Keratinocyte (primary cell): ENCODE measurements around the gene MPZL2. TPM values are rescaled to one million over a fixed set of nuclear protein-coding genes. Genes with fewer than 3 reads are reported as not detected.

ENCODE experiments used
- DNase-seq: peaks from one replicate; pipeline ENCODE4 v3.0.0-alpha.2; 2011; ENCODE audit warnings: low read depth, missing footprints, low spot score
- FAIRE-seq: peaks from 2 replicates; lab custom pipeline; 2011; peaks lifted over from hg19 to GRCh38; lab: Jason Lieb, UNC
- H2AFZ ChIP-seq: 2 replicates; pipeline ENCODE4 v1.6.0; 2012; ENCODE audit warnings: low read length, control low read depth, inconsistent platforms; ENCODE audit not compliant: control insufficient read depth
- H3K27ac ChIP-seq: 2 replicates; pipeline ENCODE4 v1.5.1; 2011; ENCODE audit warnings: low read length; ENCODE audit not compliant: control insufficient read depth, insufficient read depth
- H3K27me3 ChIP-seq: 3 replicates; pipeline ENCODE4 v1.6.0; 2011; ENCODE audit warnings: low read length; ENCODE audit not compliant: control insufficient read depth, insufficient read depth; ENCODE audit errors: extremely low read depth
- H3K36me3 ChIP-seq, 2 experiments: 2 replicates in 1 of 2; 3 replicates in 1 of 2; pipeline ENCODE4 v1.5.1; 2011; ENCODE audit warnings: low read length in 2 of 2, mild to moderate bottlenecking in 1 of 2; ENCODE audit not compliant: control insufficient read depth in 2 of 2, insufficient read depth in 2 of 2; ENCODE audit errors: extremely low read depth in 1 of 2
- H3K4me1 ChIP-seq: 3 replicates; pipeline ENCODE4 v1.5.1; 2011; ENCODE audit warnings: low read length; ENCODE audit not compliant: control insufficient read depth, insufficient read depth; ENCODE audit errors: extremely low read depth
- H3K4me2 ChIP-seq: 3 replicates; pipeline ENCODE4 v1.6.0; 2011; ENCODE audit warnings: low read depth, low read length; ENCODE audit not compliant: control insufficient read depth, insufficient read depth; ENCODE audit errors: extremely low read depth
- H3K4me3 ChIP-seq, 3 experiments: fragments of 200-600 bp in 1 of 3; sonication (generic) in 1 of 3; 2 replicates in 2 of 3; 3 replicates in 1 of 3; pipeline ENCODE4 v1.5.1; 2011 to 2016; ENCODE audit warnings: low read length in 3 of 3, mild to moderate bottlenecking in 3 of 3, control low read depth in 2 of 3, inconsistent platforms in 1 of 3, low read depth in 1 of 3, mixed read lengths in 1 of 3, mixed run types in 1 of 3, moderate library complexity in 1 of 3; ENCODE audit not compliant: control insufficient read depth in 2 of 3, insufficient read depth in 2 of 3; ENCODE audit errors: extremely low read depth in 1 of 3
- H3K79me2 ChIP-seq: 2 replicates; pipeline ENCODE4 v1.6.0; 2012; ENCODE audit warnings: low read length; ENCODE audit not compliant: control insufficient read depth, insufficient read depth
- H3K9ac ChIP-seq: 3 replicates; pipeline ENCODE4 v1.6.0; 2011; ENCODE audit warnings: low read length; ENCODE audit not compliant: control insufficient read depth, insufficient read depth; ENCODE audit errors: extremely low read depth
- H3K9me1 ChIP-seq: 3 replicates; pipeline ENCODE4 v1.6.0; 2011; ENCODE audit warnings: low read length; ENCODE audit not compliant: control insufficient read depth, insufficient read depth; ENCODE audit errors: extremely low read depth
- H3K9me3 ChIP-seq: 2 replicates; pipeline ENCODE4 v1.5.1; 2012; ENCODE audit warnings: low read depth, low read length; ENCODE audit not compliant: control insufficient read depth
- H4K20me1 ChIP-seq: 3 replicates; pipeline ENCODE4 v1.6.0; 2011; ENCODE audit warnings: low read length; ENCODE audit not compliant: control insufficient read depth, insufficient read depth; ENCODE audit errors: extremely low read depth
- CTCF ChIP-seq, 3 experiments: IDR thresholded peaks in 1 of 3; conservative IDR thresholded peaks in 1 of 3; optimal IDR thresholded peaks in 1 of 3; 2 replicates in 2 of 3; 3 replicates in 1 of 3; pipeline versions ENCODE3 to v1.5.1; 2011; ENCODE audit warnings: low read length in 3 of 3, mild to moderate bottlenecking in 3 of 3, moderate library complexity in 2 of 3, control low read depth in 1 of 3, inconsistent platforms in 1 of 3; ENCODE audit not compliant: insufficient read depth in 2 of 3; ENCODE audit errors: extremely low read depth in 1 of 3
- EZH2 ChIP-seq: IDR thresholded peaks from one replicate; pipeline ENCODE4 v1.6.1; 2012; ENCODE audit warnings: inconsistent platforms, mild to moderate bottlenecking, low read length, moderate library complexity
- dilution Hi-C: fragments of 300-500 bp; cut with MboI; formaldehyde crosslinking; loops from one replicate; pipeline ENCODE4 v1.7.0; 2020; ENCODE audit warnings: low sequenced_read_pairs; ENCODE audit not compliant: extremely low pct_ligation_motif_present
- polyA plus RNA-seq, 5 experiments: library from polyadenylated mRNA; depleted of rRNA in 3 of 5; stranded (reverse) in 3 of 5; stranded (forward) in 1 of 5; unstranded in 1 of 5; fragments of >200 nt; gene quantifications; 1 replicate in 1 of 5; 2 replicates in 3 of 5; 3 replicates in 1 of 5; pipeline versions ENCODE4 v1.2.1 to v1.2.3, GENCODE V29; 2011 to 2012; ENCODE audit warnings: missing spikeins in 2 of 5, low read depth in 1 of 5, low replicate concordance in 1 of 5

The MPZL2 gene
- polyA plus RNA-seq, 1 donor (not counting 4 experiments of a cell fraction or from before 2014, with no cell fraction given): 225 TPM

- no peak overlapping the region for H2AFZ ChIP-seq
- H3K4me1 ChIP-seq: no peaks in the 10 kb centered on the region
- no peak for TF ChIP-seq EZH2
- TF ChIP-seq CTCF (optimal IDR thresholded peaks at IDR 0.05 in 1 of 3, IDR thresholded peaks at IDR 0.05 in 1 of 3, conservative IDR thresholded peaks at IDR 0.05 in 1 of 3; ENCODE audit: extremely low read depth in 1 of 3, insufficient read depth in 2 of 3, low read length in 3 of 3): no peak
- H3K4me2 ChIP-seq: no peak overlapping the region
- H3K36me3 ChIP-seq: peaks cover 13 to 18% of the 10 kb centered on the region in 2 experiments
- H3K9ac ChIP-seq: no peak overlapping the region
- H3K9me1 ChIP-seq: no peaks in the 10 kb centered on the region
- FAIRE-seq: no peak
- dilution Hi-C loops: no loop called here
- no peak for DNase-seq
- no peak overlapping the region for H3K27ac ChIP-seq
- no peaks in the 10 kb centered on the region for H3K27me3 ChIP-seq
- no peak overlapping the region for H3K4me3 ChIP-seq
- no peaks in the 10 kb centered on the region for H3K9me3 ChIP-seq
- no peaks in the 10 kb centered on the region for H3K79me2 ChIP-seq
- H4K20me1 ChIP-seq: no peaks in the 10 kb centered on the region
Measured at GRCh38 chr11:118233850-118234249, 30.2 kb downstream of the MPZL2 start.

GRCh38 chr11:118233377-118233776 is 30.7 kb downstream of the MPZL2 start:
- Histone ChIP-seq H3K4me3 (no peak overlapping the region), H3K27ac (no peak overlapping the region), H3K4me1 (no peaks in the 10 kb centered on the region), H3K9me3 (no peaks in the 10 kb centered on the region), H3K36me3 (peaks cover 13 to 18% of the 10 kb centered on the region in 2 experiments), H3K9ac (no peak overlapping the region), H3K4me2 (no peak overlapping the region), H4K20me1 (no peaks in the 10 kb centered on the region), H3K79me2 (no peaks in the 10 kb centered on the region), H3K27me3 (no peaks in the 10 kb centered on the region), H2AFZ (no peak overlapping the region), H3K9me1 (no peaks in the 10 kb centered on the region)
- dilution Hi-C loops: no loop called here
- DNase-seq (no peak), FAIRE-seq (no peak)
- no peak for TF ChIP-seq CTCF (optimal IDR thresholded peaks at IDR 0.05 in 1 of 3, IDR thresholded peaks at IDR 0.05 in 1 of 3, conservative IDR thresholded peaks at IDR 0.05 in 1 of 3; ENCODE audit: extremely low read depth in 1 of 3, insufficient read depth in 2 of 3, low read length in 3 of 3)
- no peak for TF ChIP-seq EZH2
